Measurements from ENCODE around the gene SIPA1L3.
A peak's percentile ranks its signal among the peaks of the same experiment; 100 is the strongest.
"Not testable (repeated sequence)": the region's sequence is repeated elsewhere in the genome, so short reads cannot be mapped to it uniquely, and the experiment has no call there.

Gene SIPA1L3

GRCh38 chr19:37906869-37907734 lies at the start of gene SIPA1L3:
Gene SIPA1L3, plus strand, starts transcription at chr19:37907208. Its CDS starts 174,358 bp downstream, at chr19:38081566.
- H3K9ac ChIP-seq: peak within 1 kb of the TSS; percentile 86
- no peaks in the 10 kb centered on the region for H3K36me3 ChIP-seq
- no peak for TF ChIP-seq Cebpa-rat (IDR thresholded peaks at IDR 0.05)
- no peaks in the 10 kb centered on the region for H3K9me3 ChIP-seq
- H3K4me3 ChIP-seq: peak within 1 kb of the TSS; percentile 91
- H3K4me1 ChIP-seq: peaks cover 47% of the 10 kb centered on the region
- peak within 1 kb of the TSS; percentile 74 for H3K27ac ChIP-seq
- peak within 1 kb of the TSS; percentile 93 for H3K4me2 ChIP-seq
- no peaks in the 10 kb centered on the region for H3K27me3 ChIP-seq
- peaks cover 23% of the 10 kb centered on the region; the same call in 1 of the 2 replicates for H4K20me1 ChIP-seq

- no peaks in the 10 kb centered on the region for H3K4me1 ChIP-seq
- H3K36me3 ChIP-seq: no peaks in the 10 kb centered on the region
- peaks cover 13% of the 10 kb centered on the region for H3K9me3 ChIP-seq
- H3K4me2 ChIP-seq: no peak overlapping the region
- H3K4me3 ChIP-seq: no peak overlapping the region
- no peak for TF ChIP-seq Cebpa-rat (IDR thresholded peaks at IDR 0.05)
- H4K20me1 ChIP-seq: no peaks in the 10 kb centered on the region
- no peak overlapping the region for H3K9ac ChIP-seq
- no peak overlapping the region for H3K27ac ChIP-seq
- no peaks in the 10 kb centered on the region for H3K27me3 ChIP-seq
Observed at GRCh38 chr19:37864501-37864900, 42.5 kb upstream of the SIPA1L3 start.

GRCh38 chr19:37865930-37866329 lies 41.1 kb upstream of the SIPA1L3 start:
- H3K4me2 ChIP-seq, H3K4me3 ChIP-seq, H3K27me3 ChIP-seq, H4K20me1 ChIP-seq, H3K36me3 ChIP-seq, H3K9ac ChIP-seq, H3K4me1 ChIP-seq, H3K27ac ChIP-seq: not testable (repeated sequence)
- peaks cover 27% of the 10 kb centered on the region for H3K9me3 ChIP-seq

- Histone ChIP-seq H3K9me3 (peaks cover 38% of the 10 kb centered on the region), H3K36me3 (no peaks in the 10 kb centered on the region), H4K20me1 (no peaks in the 10 kb centered on the region), H3K4me1 (no peaks in the 10 kb centered on the region), H3K4me3 (no peak overlapping the region), H3K4me2 (no peak overlapping the region), H3K27ac (no peak overlapping the region), H3K27me3 (no peaks in the 10 kb centered on the region), H3K9ac (no peak overlapping the region)
- TF ChIP-seq Cebpa-rat (IDR thresholded peaks at IDR 0.05): no peak
Observed at GRCh38 chr19:37867831-37868230, 39.2 kb upstream of the SIPA1L3 start.

GRCh38 chr19:37869766-37870340 lies 37.2 kb upstream of the SIPA1L3 start:
- H3K36me3 ChIP-seq: no peaks in the 10 kb centered on the region
- H3K4me1 ChIP-seq: no peaks in the 10 kb centered on the region
- no peak overlapping the region for H3K27ac ChIP-seq
- H3K27me3 ChIP-seq: no peaks in the 10 kb centered on the region
- TF ChIP-seq Cebpa-rat (IDR thresholded peaks at IDR 0.05): no peak
- peaks cover 38% of the 10 kb centered on the region for H3K9me3 ChIP-seq
- no peak overlapping the region for H3K9ac ChIP-seq
- H3K4me2 ChIP-seq: no peak overlapping the region
- no peak overlapping the region for H3K4me3 ChIP-seq
- no peaks in the 10 kb centered on the region for H4K20me1 ChIP-seq

GRCh38 chr19:37872383-37872782 lies 34.6 kb upstream of the SIPA1L3 start:
- H3K36me3 ChIP-seq: no peaks in the 10 kb centered on the region

GRCh38 chr19:37874784-37875183 lies 32.2 kb upstream of the SIPA1L3 start:
- H3K4me3 ChIP-seq: no peak overlapping the region
- H4K20me1 ChIP-seq: no peaks in the 10 kb centered on the region
- no peak overlapping the region for H3K27ac ChIP-seq

More at GRCh38 chr19:37872383-37872782, 34.6 kb upstream of the SIPA1L3 start:
- no peaks in the 10 kb centered on the region for H4K20me1 ChIP-seq
- H3K9ac ChIP-seq: no peak overlapping the region
- H3K4me1 ChIP-seq: no peaks in the 10 kb centered on the region
- H3K27me3 ChIP-seq: no peaks in the 10 kb centered on the region
- H3K4me3 ChIP-seq: no peak overlapping the region
- peaks cover 38% of the 10 kb centered on the region for H3K9me3 ChIP-seq
- no peak overlapping the region for H3K4me2 ChIP-seq
- no peak for TF ChIP-seq Cebpa-rat (IDR thresholded peaks at IDR 0.05)
- no peak overlapping the region for H3K27ac ChIP-seq

GRCh38 chr19:37876032-37876431 lies 31.0 kb upstream of the SIPA1L3 start:
- no peak overlapping the region for H3K4me2 ChIP-seq
- H3K9me3 ChIP-seq: peaks cover 10% of the 10 kb centered on the region; the same call in 1 of the 2 replicates
- no peak overlapping the region for H3K27ac ChIP-seq
- TF ChIP-seq Cebpa-rat (IDR thresholded peaks at IDR 0.05): no peak
- no peaks in the 10 kb centered on the region for H4K20me1 ChIP-seq
- H3K27me3 ChIP-seq: no peaks in the 10 kb centered on the region
- no peak overlapping the region for H3K4me3 ChIP-seq
- H3K36me3 ChIP-seq: no peaks in the 10 kb centered on the region
- no peak overlapping the region for H3K9ac ChIP-seq
- no peaks in the 10 kb centered on the region for H3K4me1 ChIP-seq

More at GRCh38 chr19:37874784-37875183, 32.2 kb upstream of the SIPA1L3 start:
- no peak overlapping the region for H3K4me2 ChIP-seq
- H3K27me3 ChIP-seq: no peaks in the 10 kb centered on the region
- H3K9me3 ChIP-seq: peaks cover 22% of the 10 kb centered on the region
- H3K9ac ChIP-seq: no peak overlapping the region
- no peaks in the 10 kb centered on the region for H3K4me1 ChIP-seq
- no peak for TF ChIP-seq Cebpa-rat (IDR thresholded peaks at IDR 0.05)
- no peaks in the 10 kb centered on the region for H3K36me3 ChIP-seq

GRCh38 chr19:37877147-37877546 lies 29.9 kb upstream of the SIPA1L3 start:
- Histone ChIP-seq H3K4me3 (no peak overlapping the region), H3K9me3 (peaks cover 11% of the 10 kb centered on the region), H4K20me1 (no peaks in the 10 kb centered on the region), H3K4me1 (no peaks in the 10 kb centered on the region), H3K4me2 (no peak overlapping the region), H3K27me3 (no peaks in the 10 kb centered on the region), H3K36me3 (no peaks in the 10 kb centered on the region), H3K9ac (no peak overlapping the region), H3K27ac (no peak overlapping the region)
- no peak for TF ChIP-seq Cebpa-rat (IDR thresholded peaks at IDR 0.05)

GRCh38 chr19:37885392-37885791 lies 21.6 kb upstream of the SIPA1L3 start:
- no peaks in the 10 kb centered on the region for H3K36me3 ChIP-seq

More at GRCh38 chr19:37885392-37885791, 21.6 kb upstream of the SIPA1L3 start:
- Histone ChIP-seq H3K9ac (no peak overlapping the region), H3K9me3 (peaks cover 37% of the 10 kb centered on the region), H3K4me2 (no peak overlapping the region), H3K27me3 (no peaks in the 10 kb centered on the region), H3K4me3 (no peak overlapping the region), H3K27ac (no peak overlapping the region), H4K20me1 (no peaks in the 10 kb centered on the region), H3K4me1 (no peaks in the 10 kb centered on the region)
- TF ChIP-seq Cebpa-rat (IDR thresholded peaks at IDR 0.05): no peak

Measured in BLaER1 (cell line).